CD4-positive, alpha-beta T cell treated with Interleukin-17A for 4 hours (primary cell): ENCODE measurements around the gene RNF144A.

Experiments
- DNase-seq: peaks from one replicate; pipeline ENCODE4 v3.0.0-alpha.2; 2020; ENCODE audit warnings: mixed read lengths

Gene RNF144A

GRCh38 chr2:7027956-7028655 lies 110.9 kb downstream of the RNF144A start:
- DNase-seq, result no peak

GRCh38 chr2:7028846-7029245 lies 111.6 kb downstream of the RNF144A start:
- DNase-seq, result no peak

GRCh38 chr2:7029291-7030059 lies 112.3 kb downstream of the RNF144A start:
- no peak for DNase-seq

- no peak for DNase-seq
Measured at GRCh38 chr2:7030810-7031209, 113.6 kb downstream of the RNF144A start.

- DNase-seq, result peak; percentile 69
Measured at GRCh38 chr2:7031547-7032245, 114.5 kb downstream of the RNF144A start.

- DNase-seq, result no peak
Measured at GRCh38 chr2:7032371-7032770, 115.2 kb downstream of the RNF144A start.

GRCh38 chr2:7033136-7033960 lies 116.1 kb downstream of the RNF144A start:
- DNase-seq, result no peak

GRCh38 chr2:7034303-7034702 lies 117.1 kb downstream of the RNF144A start:
- no peak for DNase-seq

- DNase-seq, result no peak
Measured at GRCh38 chr2:7035884-7036283, 118.7 kb downstream of the RNF144A start.

- peak; percentile 67 for DNase-seq
Measured at GRCh38 chr2:7037340-7038333, 120.4 kb downstream of the RNF144A start.

GRCh38 chr2:7040547-7040946 lies 123.3 kb downstream of the RNF144A start:
- no peak for DNase-seq

- no peak for DNase-seq
Measured at GRCh38 chr2:7041421-7041820, 124.2 kb downstream of the RNF144A start.

GRCh38 chr2:7043690-7044089 lies 126.5 kb downstream of the RNF144A start:
- DNase-seq, result no peak

GRCh38 chr2:7044253-7045250 lies 127.3 kb downstream of the RNF144A start:
- peak; percentile 75 for DNase-seq

- no peak for DNase-seq
Measured at GRCh38 chr2:7045601-7046590, 128.7 kb downstream of the RNF144A start.

GRCh38 chr2:7047661-7048060 lies 130.4 kb downstream of the RNF144A start:
- no peak for DNase-seq

- DNase-seq, result no peak
Measured at GRCh38 chr2:7048762-7049294, 131.6 kb downstream of the RNF144A start.

GRCh38 chr2:7052404-7052803 lies 135.2 kb downstream of the RNF144A start:
- DNase-seq, result no peak
